Measurements from ENCODE around the gene DYRK1A.
A peak's percentile ranks its signal among the peaks of the same experiment; 100 is the strongest.

DYRK1A gene

DNA sequence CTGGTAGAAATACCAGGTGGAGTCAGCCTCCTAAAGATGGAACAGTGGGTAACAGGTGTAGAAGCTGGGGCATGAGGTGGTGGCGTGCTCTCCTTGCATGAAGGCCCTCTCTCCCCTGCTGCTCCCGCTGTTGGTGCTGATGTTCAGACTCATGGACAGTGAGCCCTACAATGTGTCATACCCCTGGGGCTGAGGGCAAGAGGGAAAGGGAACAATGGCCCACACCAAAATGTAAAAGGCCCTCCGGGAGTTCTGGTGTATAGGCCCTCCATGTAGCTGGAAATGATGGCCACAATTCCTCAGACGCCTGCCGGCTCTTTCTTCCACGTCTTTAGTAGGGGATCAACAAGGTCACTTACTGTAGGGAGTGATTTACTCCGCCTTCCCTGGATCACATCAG is 194.9 kb downstream of the DYRK1A start:
- H3K9ac ChIP-seq (ENCODE audit: low read length): no peak overlapping the region
- no peak overlapping the region for H3K4me3 ChIP-seq (ENCODE audit: insufficient read depth in 1 of 2, low read depth in 1 of 2, low read length in 2 of 2)
- H2BK12ac ChIP-seq (ENCODE audit: low read length in 2 of 2): no peak overlapping the region
- no peak overlapping the region for H2BK5ac ChIP-seq (ENCODE audit: low read depth, low read length, poor library complexity, severe bottlenecking)
- H3K27ac ChIP-seq (ENCODE audit: low read length, poor library complexity, severe bottlenecking): no peak overlapping the region
- no peak for DNase-seq
- H3K36me3 ChIP-seq (ENCODE audit: control insufficient read depth in 1 of 2, insufficient read depth in 2 of 2, low read depth in 1 of 2, low read length in 2 of 2): no peaks in the 10 kb centered on the region
- no peak overlapping the region for H2AFZ ChIP-seq (ENCODE audit: low read depth, low read length)
- H3K79me1 ChIP-seq (replicated peaks; ENCODE audit: low read length, poor library complexity, severe bottlenecking): no peaks in the 10 kb centered on the region
- no peak overlapping the region for H3K4ac ChIP-seq (ENCODE audit: low read depth in 1 of 2, low read length in 2 of 2)
- no peak overlapping the region for H4K8ac ChIP-seq (ENCODE audit: low read length)
- WGBS: 98% methylated on average over 6 of the region's 7 CpGs
- H3K23ac ChIP-seq (ENCODE audit: low read length in 2 of 2): no peak overlapping the region
- H2AK5ac ChIP-seq (ENCODE audit: low read length, severe bottlenecking): no peak overlapping the region
- H3K4me2 ChIP-seq (ENCODE audit: low read length, poor library complexity, severe bottlenecking): no peak overlapping the region
- H3K27me3 ChIP-seq (ENCODE audit: control insufficient read depth in 1 of 2, insufficient read depth in 1 of 2, low read length in 2 of 2): no peaks in the 10 kb centered on the region
- no peak overlapping the region for H2BK120ac ChIP-seq (ENCODE audit: low read depth, low read length)
- H3K14ac ChIP-seq (ENCODE audit: low read length in 2 of 2): no peak overlapping the region
- H2BK15ac ChIP-seq (ENCODE audit: low read depth, poor library complexity, severe bottlenecking): no peak overlapping the region
- peaks cover 20% of the 10 kb centered on the region for H3K4me1 ChIP-seq (ENCODE audit: control insufficient read depth, insufficient read depth, low read depth, low read length)
- H4K91ac ChIP-seq (ENCODE audit: low read length): no peak overlapping the region
- no peaks in the 10 kb centered on the region for H3K9me3 ChIP-seq (ENCODE audit: control insufficient read depth, low read length)
- H3K18ac ChIP-seq (ENCODE audit: low read depth in 1 of 2, low read length in 2 of 2): no peak overlapping the region

DNA sequence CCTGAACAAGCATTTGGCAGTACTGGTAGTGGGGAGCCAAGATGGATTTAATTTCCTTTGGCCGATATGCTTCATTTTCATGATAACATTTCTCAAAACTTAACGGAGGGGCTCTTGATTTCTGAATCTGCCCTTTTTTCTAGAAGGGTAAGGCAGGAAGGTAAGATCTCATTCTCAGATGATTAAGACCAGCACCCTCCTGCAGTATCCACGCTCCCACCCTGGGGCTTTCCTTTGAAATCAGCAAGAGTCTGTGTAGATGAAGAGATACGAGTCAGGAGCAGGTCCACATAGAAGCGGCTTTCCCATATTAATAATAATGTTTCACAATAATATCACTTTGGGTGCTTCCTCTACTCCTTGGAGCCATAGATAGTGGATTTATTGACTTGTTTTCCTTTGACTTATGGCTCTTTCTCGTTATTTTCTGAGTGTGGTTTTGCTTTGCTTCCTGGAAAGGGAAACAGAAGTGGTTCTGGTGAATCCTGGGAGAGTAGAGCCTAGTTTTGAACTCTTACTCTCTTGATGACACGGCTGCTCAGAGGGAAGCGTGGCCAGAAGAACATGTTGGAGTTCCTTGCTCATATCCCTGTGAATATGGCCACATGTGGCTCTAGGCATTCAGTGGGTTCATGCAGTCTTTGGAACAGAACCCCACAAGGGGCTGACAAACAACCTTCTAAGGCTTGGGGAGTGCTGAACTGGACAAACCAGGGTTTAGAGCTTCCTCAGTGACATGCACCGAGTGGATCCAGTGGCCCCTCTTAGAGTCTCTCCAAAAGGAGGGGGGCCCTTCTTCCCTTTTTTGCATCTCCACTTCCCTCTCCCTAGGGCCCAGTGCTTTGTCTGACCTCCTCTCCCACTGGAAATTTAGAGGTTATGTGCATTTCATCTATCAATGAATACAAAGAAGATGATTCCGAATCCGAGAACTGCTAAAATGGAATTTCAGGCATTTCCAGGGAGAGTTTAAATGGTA is 195.7 kb downstream of the DYRK1A start:
- no peak overlapping the region for H3K9ac ChIP-seq (ENCODE audit: low read length)
- H3K18ac ChIP-seq (ENCODE audit: low read depth in 1 of 2, low read length in 2 of 2): no peak overlapping the region
- no peak overlapping the region for H2BK5ac ChIP-seq (ENCODE audit: low read depth, low read length, poor library complexity, severe bottlenecking)
- no peak overlapping the region for H3K23ac ChIP-seq (ENCODE audit: low read length in 2 of 2)
- H3K4me3 ChIP-seq (ENCODE audit: insufficient read depth in 1 of 2, low read depth in 1 of 2, low read length in 2 of 2): no peak overlapping the region
- H2BK12ac ChIP-seq (ENCODE audit: low read length in 2 of 2): no peak overlapping the region
- H2BK120ac ChIP-seq (ENCODE audit: low read depth, low read length): no peak overlapping the region
- no peaks in the 10 kb centered on the region for H3K27me3 ChIP-seq (ENCODE audit: control insufficient read depth in 1 of 2, insufficient read depth in 1 of 2, low read length in 2 of 2)
- no peak overlapping the region for H3K4me2 ChIP-seq (ENCODE audit: low read length, poor library complexity, severe bottlenecking)
- no peaks in the 10 kb centered on the region for H3K36me3 ChIP-seq (ENCODE audit: control insufficient read depth in 1 of 2, insufficient read depth in 2 of 2, low read depth in 1 of 2, low read length in 2 of 2)
- 96% methylated on average over 6 of the region's 11 CpGs for WGBS
- DNase-seq: no peak
- H2AFZ ChIP-seq (ENCODE audit: low read depth, low read length): no peak overlapping the region
- H2AK5ac ChIP-seq (ENCODE audit: low read length, severe bottlenecking): no peak overlapping the region
- H3K4me1 ChIP-seq (ENCODE audit: control insufficient read depth, insufficient read depth, low read depth, low read length): peaks cover 18% of the 10 kb centered on the region
- no peak overlapping the region for H4K91ac ChIP-seq (ENCODE audit: low read length)
- H3K79me1 ChIP-seq (replicated peaks; ENCODE audit: low read length, poor library complexity, severe bottlenecking): no peaks in the 10 kb centered on the region
- H4K8ac ChIP-seq (ENCODE audit: low read length): no peak overlapping the region
- no peak overlapping the region for H3K4ac ChIP-seq (ENCODE audit: low read depth in 1 of 2, low read length in 2 of 2)
- H3K14ac ChIP-seq (ENCODE audit: low read length in 2 of 2): no peak overlapping the region
- H3K27ac ChIP-seq (ENCODE audit: low read length, poor library complexity, severe bottlenecking): no peak overlapping the region
- no peaks in the 10 kb centered on the region for H3K9me3 ChIP-seq (ENCODE audit: control insufficient read depth, low read length)
- H2BK15ac ChIP-seq (ENCODE audit: low read depth, poor library complexity, severe bottlenecking): no peak overlapping the region

DNA sequence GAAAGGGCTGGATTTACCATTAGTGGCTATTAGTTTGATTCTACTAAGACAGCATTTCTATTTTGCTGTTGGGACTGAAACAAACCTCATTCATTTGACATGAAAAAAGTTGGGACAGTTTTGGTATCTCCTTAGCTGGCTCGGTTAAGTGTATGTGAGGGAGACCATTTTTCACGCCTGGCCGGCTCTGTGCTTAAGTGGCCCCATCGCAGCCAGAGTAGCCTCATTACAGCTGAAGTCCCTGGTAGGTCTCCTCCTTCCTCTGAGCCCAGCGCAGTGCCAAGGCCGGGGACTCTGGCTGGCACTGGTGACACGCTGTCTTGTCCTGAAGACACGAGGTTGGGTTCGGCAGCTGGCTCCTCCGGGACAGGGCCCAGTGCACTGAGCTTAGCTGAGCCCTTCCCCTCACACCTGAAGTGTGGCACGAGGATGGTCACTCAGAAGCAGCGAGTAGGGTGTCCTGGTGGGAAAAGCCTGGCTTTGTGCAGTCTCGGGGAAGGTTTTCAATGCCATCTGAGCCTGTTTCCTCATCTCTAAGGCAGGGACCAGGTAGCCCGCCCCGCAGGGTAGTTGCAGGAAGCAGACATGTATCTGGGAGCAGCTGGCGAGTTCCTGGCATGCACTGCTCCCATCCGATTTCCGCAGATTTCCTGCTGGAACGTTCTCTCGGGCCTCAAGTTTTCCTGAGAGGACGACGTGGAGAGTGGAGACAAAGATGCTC is 196.5 kb downstream of the DYRK1A start:
- H3K9me3 ChIP-seq (ENCODE audit: control insufficient read depth, low read length): no peaks in the 10 kb centered on the region
- peak overlapping the region; percentile 89 for H2BK15ac ChIP-seq (ENCODE audit: low read depth, poor library complexity, severe bottlenecking)
- H4K91ac ChIP-seq (ENCODE audit: low read length): peak overlapping the region; percentile 93
- H2AFZ ChIP-seq (ENCODE audit: low read depth, low read length): peak overlapping the region; percentile 73
- H3K36me3 ChIP-seq (ENCODE audit: control insufficient read depth in 1 of 2, insufficient read depth in 2 of 2, low read depth in 1 of 2, low read length in 2 of 2): no peaks in the 10 kb centered on the region
- peak overlapping the region; percentile 67 for H2BK120ac ChIP-seq (ENCODE audit: low read depth, low read length)
- no peak overlapping the region for H2BK12ac ChIP-seq (ENCODE audit: low read length in 2 of 2)
- H3K4ac ChIP-seq (ENCODE audit: low read depth in 1 of 2, low read length in 2 of 2): peak overlapping the region; percentile 59 to 92
- WGBS: 78% methylated on average over 22 of the region's 22 CpGs
- no peak overlapping the region for H3K14ac ChIP-seq (ENCODE audit: low read length in 2 of 2)
- H3K23ac ChIP-seq (ENCODE audit: low read length in 2 of 2): no peak overlapping the region
- peak overlapping the region; percentile 22 to 95 for H3K18ac ChIP-seq (ENCODE audit: low read depth in 1 of 2, low read length in 2 of 2)
- no peak overlapping the region for H2BK5ac ChIP-seq (ENCODE audit: low read depth, low read length, poor library complexity, severe bottlenecking)
- no peak overlapping the region for H3K4me2 ChIP-seq (ENCODE audit: low read length, poor library complexity, severe bottlenecking)
- no peaks in the 10 kb centered on the region for H3K27me3 ChIP-seq (ENCODE audit: control insufficient read depth in 1 of 2, insufficient read depth in 1 of 2, low read length in 2 of 2)
- peak overlapping the region; percentile 27 to 84 for H3K4me3 ChIP-seq (ENCODE audit: insufficient read depth in 1 of 2, low read depth in 1 of 2, low read length in 2 of 2)
- H3K4me1 ChIP-seq (ENCODE audit: control insufficient read depth, insufficient read depth, low read depth, low read length): peaks cover 16% of the 10 kb centered on the region
- peak overlapping the region; percentile 97 for H4K8ac ChIP-seq (ENCODE audit: low read length)
- no peak overlapping the region for H3K27ac ChIP-seq (ENCODE audit: low read length, poor library complexity, severe bottlenecking)
- no peaks in the 10 kb centered on the region for H3K79me1 ChIP-seq (replicated peaks; ENCODE audit: low read length, poor library complexity, severe bottlenecking)
- H2AK5ac ChIP-seq (ENCODE audit: low read length, severe bottlenecking): no peak overlapping the region
- DNase-seq: no peak
- peak overlapping the region; percentile 93 for H3K9ac ChIP-seq (ENCODE audit: low read length)

All from mesenchymal stem cell (in vitro differentiated cells and primary cell).